GM10266 (cell line): ENCODE data around the gene LDLRAD4.
A peak's percentile ranks its signal among the peaks of the same experiment; 100 is the strongest.

Experiments
- DNase-seq: peaks from one replicate; pipeline ENCODE4 v3.0.0; 2012; ENCODE audit errors: extremely low spot score
- TF ChIP-seq, protein P1 (sequence below): IDR thresholded peaks from 2 replicates; pipeline ENCODE4 v1.5.1; 2012; ENCODE audit warnings: mild to moderate bottlenecking, low read depth; ENCODE audit not compliant: control insufficient read depth, insufficient read depth; ENCODE audit errors: missing control alignments

The LDLRAD4 gene

GRCh38 chr18:13548106-13548819 lies 329.7 kb downstream of the LDLRAD4 start:
- DNase-seq = no peak
- TF ChIP-seq, protein P1, sequence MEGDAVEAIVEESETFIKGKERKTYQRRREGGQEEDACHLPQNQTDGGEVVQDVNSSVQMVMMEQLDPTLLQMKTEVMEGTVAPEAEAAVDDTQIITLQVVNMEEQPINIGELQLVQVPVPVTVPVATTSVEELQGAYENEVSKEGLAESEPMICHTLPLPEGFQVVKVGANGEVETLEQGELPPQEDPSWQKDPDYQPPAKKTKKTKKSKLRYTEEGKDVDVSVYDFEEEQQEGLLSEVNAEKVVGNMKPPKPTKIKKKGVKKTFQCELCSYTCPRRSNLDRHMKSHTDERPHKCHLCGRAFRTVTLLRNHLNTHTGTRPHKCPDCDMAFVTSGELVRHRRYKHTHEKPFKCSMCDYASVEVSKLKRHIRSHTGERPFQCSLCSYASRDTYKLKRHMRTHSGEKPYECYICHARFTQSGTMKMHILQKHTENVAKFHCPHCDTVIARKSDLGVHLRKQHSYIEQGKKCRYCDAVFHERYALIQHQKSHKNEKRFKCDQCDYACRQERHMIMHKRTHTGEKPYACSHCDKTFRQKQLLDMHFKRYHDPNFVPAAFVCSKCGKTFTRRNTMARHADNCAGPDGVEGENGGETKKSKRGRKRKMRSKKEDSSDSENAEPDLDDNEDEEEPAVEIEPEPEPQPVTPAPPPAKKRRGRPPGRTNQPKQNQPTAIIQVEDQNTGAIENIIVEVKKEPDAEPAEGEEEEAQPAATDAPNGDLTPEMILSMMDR = no peak

DNA sequence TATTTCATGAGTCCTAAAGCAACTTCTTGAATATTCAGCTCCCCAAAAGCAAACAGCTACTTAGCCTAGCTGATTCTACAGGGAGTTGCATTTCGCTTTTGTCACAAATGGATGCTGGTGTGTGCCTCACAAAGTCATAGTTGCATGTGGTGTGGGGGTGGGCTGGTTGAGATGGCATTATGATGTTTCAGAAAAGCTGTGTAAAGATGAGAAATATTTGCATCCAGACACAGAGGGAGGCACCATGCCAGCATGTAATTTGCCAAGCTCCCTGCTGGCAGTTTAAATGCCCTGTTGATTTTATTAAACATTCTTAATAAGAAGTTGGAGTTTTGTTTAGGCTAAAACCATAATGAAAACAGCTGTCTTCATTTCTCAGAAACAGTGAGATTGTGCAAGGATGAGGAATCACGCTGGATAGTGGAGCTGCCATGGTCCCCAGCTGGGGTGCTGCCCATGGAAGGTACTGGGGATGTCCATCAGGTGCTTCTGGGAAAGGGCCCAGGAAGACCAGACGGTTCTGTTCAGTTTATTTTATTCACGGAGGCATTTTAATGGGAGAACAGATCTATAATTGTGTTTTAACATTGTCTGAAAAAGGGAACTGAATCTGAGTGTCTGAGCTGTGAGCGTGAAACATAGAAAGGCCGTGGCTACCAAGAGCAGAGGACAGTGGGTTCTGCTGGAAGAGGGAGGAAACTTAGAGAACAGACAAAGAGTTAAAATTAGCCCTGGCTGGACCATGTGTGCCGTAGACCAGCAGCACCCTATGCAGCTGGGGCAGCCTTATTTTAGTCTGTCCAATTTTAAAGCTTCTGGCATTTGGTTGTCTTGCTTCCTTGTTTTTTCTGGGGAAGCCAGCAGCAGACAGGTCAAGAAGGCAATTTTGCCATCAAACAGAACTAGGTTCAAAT lies 330.7 kb downstream of the LDLRAD4 start:
- TF ChIP-seq, protein P1 = no peak
- DNase-seq = peak; percentile 47

DNA sequence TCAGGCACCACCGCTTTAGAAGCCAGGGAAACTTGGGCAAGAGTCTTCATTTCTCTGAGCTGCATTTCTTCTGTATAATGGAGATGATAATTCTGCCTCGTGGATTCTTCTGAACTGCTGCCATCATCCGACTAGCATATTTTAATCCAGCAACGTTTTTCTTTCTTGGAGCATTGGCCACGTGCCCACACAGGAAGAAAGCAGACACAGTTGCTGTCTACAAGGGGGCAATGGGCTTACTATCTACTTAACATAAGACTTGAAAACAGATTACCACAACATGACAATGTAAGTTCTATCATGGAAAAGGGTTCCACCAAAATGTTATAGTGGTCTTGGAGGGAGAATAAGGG lies 331.3 kb downstream of the LDLRAD4 start:
- DNase-seq = no peak
- TF ChIP-seq, protein P1 = no peak

DNA sequence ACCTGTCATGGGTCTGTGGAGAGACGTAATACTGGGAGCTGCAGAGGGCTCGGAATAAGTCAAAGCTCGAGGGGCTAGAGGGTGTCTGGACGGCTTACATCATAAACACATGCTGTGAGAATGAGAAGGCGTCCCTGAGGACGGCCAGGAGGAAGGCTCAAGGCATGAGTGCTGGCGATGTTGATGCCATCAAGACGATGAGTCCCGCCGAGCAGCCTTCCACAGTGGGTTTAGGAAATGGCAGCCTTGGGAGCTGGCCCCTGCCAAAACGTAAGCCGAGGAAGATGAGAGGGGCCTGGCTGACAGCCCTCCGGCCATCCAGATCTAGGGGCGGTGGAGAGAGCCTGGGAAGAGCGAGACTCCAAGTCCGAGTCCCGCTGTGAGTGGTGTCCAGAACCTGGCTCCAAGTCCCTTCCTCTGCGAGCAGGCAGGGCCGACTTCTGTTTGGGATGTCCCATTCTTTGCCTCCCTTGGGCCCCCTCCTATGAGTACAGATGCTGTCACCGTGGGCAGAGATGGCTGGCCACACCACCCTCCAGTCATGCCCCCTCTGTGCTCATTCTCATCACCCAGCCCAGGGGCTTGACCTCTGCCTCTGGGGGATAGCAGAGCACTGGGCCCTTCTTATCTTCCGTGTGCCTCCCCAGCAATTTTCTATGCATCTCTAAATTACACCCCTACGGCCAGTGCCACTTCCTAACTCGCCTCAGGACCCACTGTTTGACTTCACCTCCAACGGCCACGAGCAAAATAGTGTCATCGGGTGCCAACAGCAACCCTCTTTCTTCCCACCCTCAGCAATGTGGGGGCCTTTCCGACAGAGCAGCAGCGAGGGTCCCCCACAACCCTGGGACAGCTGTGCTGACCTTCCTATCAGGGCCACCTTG lies 332.1 kb downstream of the LDLRAD4 start:
- DNase-seq = no peak
- TF ChIP-seq, protein P1 = no peak

DNA sequence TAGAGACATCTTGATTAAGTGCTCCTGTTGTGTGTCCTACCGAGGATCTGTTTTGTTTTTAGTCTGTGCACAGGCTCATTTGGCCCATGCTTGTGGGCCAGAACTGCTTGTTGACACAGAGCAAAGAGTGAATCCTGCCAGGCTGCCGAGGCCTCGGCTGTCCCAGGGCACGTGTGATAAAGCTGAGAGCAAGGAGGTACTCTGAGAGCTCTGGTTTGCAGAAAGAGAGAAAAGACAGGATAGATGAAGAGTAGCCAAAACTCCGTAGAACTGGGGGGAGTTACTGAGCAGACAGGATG lies 332.7 kb downstream of the LDLRAD4 start:
- no peak for DNase-seq
- TF ChIP-seq, protein P1 = no peak

GRCh38 chr18:13551841-13552733 lies 333.5 kb downstream of the LDLRAD4 start:
- TF ChIP-seq, protein P1 = no peak
- DNase-seq = no peak
